ENCODE results near the gene ZNF654.

DNA sequence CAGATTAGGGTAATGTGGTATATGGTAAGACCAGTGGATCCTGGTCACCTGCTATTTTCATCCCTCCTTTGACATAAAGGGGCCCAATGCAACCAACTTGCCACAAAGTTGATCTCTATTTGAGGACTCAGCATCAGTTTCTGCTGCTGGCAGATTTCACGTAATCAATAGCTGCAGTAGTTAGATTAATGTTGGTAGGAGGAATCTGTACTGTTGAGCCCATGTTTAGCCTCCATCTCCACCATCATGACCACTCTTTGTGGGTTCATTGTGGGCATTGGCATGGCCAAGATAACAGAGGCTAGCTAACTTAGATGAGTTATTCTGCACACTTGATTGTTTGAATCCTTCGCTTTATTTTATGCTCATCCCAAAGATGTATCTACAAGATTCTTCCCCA is 30.2 kb upstream of the ZNF654 start:
- TF ChIP-seq CTCF (IDR thresholded peaks at IDR 0.05), result no peak
- no peak for TF ChIP-seq POLR2A (IDR thresholded peaks at IDR 0.05)
- no peak for TF ChIP-seq POLR2AphosphoS5 (IDR thresholded peaks at IDR 0.05)

All from gastroesophageal sphincter (tissue), 3 donors.